H1 (cell line): ENCODE results near the gene CNKSR2. TPM values are rescaled to one million over a fixed set of nuclear protein-coding genes. Genes with fewer than 3 reads are reported as not detected.

ENCODE experiments used
- CHD2 ChIP-seq: IDR thresholded peaks from 2 replicates; pipeline ENCODE4 v1.6.1; 2012; ENCODE audit warnings: low read length, improper control_type of control experiment
- polyA plus RNA-seq, 7 experiments: library from polyadenylated mRNA; depleted of rRNA in 3 of 7; stranded (reverse) in 5 of 7; unstranded in 2 of 7; fragments of >200 nt in 5 of 7; fragments of 200-250 nt in 2 of 7; gene quantifications; 1 replicate in 5 of 7; 2 replicates in 1 of 7; 4 replicates in 1 of 7; pipeline versions ENCODE4 v1.2.1 to v1.2.3, GENCODE V29; 2011 to 2013; ENCODE audit warnings: missing spikeins in 2 of 7, mixed read lengths in 2 of 7
- total RNA-seq: library from RNA; stranded (reverse); fragmentation: NEBNext Ultra II Directional; extraction: Animal tissue kit (Norgen Biotek cat#: 25700); gene quantifications from 2 replicates; pipeline ENCODE4 v1.2.1, GENCODE V29; 2021
- TF ChIP-seq, protein P1 (sequence below): IDR thresholded peaks from 2 replicates; pipeline ENCODE4 v1.6.1; 2011; ENCODE audit warnings: low read depth, mild to moderate bottlenecking, low read length; ENCODE audit not compliant: insufficient read depth
- TF ChIP-seq, protein P2 (sequence below): fragments of 300-600 bp; sonication (generic); IDR thresholded peaks from 2 replicates; pipeline ENCODE4 v1.7.1; 2012; ENCODE audit warnings: low read length, moderate library complexity, mild to moderate bottlenecking, inconsistent platforms; ENCODE audit not compliant: insufficient replicate concordance

CNKSR2 gene
- total and polyA plus RNA-seq, 2 of the 8 experiments (the other 6 are each of a cell fraction or from before 2014, with no cell fraction given) = 5.5 to 16.3 TPM

DNA sequence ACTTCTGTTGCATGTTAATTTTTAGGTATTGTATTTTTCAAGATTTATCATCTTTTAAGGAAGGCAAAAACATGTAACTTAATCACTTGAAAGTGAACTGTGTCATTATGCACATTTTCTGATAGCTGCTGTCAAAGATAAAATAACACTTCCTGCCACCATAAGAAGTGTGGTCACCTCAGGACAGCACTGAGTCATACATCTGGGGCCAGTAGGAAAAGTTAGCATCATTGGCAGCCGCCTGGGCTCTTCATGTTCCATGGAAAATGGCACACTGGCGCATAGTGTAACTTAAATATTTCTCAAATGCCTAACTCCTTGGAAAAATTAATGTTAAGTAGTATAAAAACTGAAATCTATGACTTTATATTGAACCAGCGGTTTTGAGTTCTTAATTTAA, 24.2 kb downstream of the CNKSR2 start (continued):
- TF ChIP-seq, protein P1, sequence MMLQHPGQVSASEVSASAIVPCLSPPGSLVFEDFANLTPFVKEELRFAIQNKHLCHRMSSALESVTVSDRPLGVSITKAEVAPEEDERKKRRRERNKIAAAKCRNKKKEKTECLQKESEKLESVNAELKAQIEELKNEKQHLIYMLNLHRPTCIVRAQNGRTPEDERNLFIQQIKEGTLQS = no peak
- TF ChIP-seq, protein P2, sequence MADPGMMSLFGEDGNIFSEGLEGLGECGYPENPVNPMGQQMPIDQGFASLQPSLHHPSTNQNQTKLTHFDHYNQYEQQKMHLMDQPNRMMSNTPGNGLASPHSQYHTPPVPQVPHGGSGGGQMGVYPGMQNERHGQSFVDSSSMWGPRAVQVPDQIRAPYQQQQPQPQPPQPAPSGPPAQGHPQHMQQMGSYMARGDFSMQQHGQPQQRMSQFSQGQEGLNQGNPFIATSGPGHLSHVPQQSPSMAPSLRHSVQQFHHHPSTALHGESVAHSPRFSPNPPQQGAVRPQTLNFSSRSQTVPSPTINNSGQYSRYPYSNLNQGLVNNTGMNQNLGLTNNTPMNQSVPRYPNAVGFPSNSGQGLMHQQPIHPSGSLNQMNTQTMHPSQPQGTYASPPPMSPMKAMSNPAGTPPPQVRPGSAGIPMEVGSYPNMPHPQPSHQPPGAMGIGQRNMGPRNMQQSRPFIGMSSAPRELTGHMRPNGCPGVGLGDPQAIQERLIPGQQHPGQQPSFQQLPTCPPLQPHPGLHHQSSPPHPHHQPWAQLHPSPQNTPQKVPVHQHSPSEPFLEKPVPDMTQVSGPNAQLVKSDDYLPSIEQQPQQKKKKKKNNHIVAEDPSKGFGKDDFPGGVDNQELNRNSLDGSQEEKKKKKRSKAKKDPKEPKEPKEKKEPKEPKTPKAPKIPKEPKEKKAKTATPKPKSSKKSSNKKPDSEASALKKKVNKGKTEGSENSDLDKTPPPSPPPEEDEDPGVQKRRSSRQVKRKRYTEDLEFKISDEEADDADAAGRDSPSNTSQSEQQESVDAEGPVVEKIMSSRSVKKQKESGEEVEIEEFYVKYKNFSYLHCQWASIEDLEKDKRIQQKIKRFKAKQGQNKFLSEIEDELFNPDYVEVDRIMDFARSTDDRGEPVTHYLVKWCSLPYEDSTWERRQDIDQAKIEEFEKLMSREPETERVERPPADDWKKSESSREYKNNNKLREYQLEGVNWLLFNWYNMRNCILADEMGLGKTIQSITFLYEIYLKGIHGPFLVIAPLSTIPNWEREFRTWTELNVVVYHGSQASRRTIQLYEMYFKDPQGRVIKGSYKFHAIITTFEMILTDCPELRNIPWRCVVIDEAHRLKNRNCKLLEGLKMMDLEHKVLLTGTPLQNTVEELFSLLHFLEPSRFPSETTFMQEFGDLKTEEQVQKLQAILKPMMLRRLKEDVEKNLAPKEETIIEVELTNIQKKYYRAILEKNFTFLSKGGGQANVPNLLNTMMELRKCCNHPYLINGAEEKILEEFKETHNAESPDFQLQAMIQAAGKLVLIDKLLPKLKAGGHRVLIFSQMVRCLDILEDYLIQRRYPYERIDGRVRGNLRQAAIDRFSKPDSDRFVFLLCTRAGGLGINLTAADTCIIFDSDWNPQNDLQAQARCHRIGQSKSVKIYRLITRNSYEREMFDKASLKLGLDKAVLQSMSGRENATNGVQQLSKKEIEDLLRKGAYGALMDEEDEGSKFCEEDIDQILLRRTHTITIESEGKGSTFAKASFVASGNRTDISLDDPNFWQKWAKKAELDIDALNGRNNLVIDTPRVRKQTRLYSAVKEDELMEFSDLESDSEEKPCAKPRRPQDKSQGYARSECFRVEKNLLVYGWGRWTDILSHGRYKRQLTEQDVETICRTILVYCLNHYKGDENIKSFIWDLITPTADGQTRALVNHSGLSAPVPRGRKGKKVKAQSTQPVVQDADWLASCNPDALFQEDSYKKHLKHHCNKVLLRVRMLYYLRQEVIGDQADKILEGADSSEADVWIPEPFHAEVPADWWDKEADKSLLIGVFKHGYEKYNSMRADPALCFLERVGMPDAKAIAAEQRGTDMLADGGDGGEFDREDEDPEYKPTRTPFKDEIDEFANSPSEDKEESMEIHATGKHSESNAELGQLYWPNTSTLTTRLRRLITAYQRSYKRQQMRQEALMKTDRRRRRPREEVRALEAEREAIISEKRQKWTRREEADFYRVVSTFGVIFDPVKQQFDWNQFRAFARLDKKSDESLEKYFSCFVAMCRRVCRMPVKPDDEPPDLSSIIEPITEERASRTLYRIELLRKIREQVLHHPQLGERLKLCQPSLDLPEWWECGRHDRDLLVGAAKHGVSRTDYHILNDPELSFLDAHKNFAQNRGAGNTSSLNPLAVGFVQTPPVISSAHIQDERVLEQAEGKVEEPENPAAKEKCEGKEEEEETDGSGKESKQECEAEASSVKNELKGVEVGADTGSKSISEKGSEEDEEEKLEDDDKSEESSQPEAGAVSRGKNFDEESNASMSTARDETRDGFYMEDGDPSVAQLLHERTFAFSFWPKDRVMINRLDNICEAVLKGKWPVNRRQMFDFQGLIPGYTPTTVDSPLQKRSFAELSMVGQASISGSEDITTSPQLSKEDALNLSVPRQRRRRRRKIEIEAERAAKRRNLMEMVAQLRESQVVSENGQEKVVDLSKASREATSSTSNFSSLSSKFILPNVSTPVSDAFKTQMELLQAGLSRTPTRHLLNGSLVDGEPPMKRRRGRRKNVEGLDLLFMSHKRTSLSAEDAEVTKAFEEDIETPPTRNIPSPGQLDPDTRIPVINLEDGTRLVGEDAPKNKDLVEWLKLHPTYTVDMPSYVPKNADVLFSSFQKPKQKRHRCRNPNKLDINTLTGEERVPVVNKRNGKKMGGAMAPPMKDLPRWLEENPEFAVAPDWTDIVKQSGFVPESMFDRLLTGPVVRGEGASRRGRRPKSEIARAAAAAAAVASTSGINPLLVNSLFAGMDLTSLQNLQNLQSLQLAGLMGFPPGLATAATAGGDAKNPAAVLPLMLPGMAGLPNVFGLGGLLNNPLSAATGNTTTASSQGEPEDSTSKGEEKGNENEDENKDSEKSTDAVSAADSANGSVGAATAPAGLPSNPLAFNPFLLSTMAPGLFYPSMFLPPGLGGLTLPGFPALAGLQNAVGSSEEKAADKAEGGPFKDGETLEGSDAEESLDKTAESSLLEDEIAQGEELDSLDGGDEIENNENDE = no peak
- TF ChIP-seq CHD2 = no peak
